Measurements from ENCODE around the gene HAND2.

The HAND2 gene

DNA sequence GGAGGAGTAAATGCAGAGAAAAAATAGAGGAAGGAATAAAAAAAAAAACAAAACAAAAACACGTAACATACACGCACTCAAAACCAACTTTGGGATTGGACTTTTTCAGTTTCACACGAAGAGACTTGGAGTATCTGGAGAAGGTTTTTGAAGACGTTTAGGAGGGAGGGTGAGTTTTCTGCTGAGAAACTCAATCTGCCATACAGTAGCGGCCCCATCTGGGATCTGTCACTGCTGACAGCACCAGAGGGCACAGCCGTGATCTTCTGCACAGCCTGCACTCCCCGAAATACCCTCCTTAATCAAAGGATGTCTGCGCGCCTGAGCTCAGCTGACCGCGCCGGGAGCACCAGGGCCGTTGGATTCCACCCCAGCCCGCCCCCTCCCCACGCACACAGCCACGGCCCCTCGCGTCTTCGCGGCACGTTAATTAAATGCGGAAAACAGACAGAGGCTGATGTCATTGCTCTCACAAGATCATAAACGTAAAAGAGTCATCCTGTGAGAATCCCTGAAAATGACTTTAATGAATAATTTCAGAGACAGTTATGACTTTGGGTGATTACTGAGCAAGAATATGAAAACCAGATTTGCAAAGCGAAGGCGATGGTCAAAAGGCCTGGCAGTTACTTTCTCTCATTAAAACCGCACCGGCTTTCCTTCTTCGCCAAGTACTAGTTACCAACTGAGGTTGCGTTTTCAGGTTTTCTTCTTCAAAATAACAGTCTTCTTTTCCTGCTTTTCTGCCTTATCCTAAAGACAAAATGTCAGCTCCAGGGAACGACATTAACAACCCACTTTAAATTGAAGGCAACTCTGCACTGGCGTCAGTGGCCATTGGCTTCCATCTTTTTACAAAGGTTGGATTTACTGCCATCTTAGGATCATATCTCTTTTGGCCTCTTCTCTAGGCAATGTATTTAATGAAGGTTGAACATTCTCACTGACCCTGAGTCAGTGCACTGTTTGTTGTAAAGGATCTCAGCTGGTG lies 10.6 kb downstream of the HAND2 start:
- DNase-seq = no peak

DNA sequence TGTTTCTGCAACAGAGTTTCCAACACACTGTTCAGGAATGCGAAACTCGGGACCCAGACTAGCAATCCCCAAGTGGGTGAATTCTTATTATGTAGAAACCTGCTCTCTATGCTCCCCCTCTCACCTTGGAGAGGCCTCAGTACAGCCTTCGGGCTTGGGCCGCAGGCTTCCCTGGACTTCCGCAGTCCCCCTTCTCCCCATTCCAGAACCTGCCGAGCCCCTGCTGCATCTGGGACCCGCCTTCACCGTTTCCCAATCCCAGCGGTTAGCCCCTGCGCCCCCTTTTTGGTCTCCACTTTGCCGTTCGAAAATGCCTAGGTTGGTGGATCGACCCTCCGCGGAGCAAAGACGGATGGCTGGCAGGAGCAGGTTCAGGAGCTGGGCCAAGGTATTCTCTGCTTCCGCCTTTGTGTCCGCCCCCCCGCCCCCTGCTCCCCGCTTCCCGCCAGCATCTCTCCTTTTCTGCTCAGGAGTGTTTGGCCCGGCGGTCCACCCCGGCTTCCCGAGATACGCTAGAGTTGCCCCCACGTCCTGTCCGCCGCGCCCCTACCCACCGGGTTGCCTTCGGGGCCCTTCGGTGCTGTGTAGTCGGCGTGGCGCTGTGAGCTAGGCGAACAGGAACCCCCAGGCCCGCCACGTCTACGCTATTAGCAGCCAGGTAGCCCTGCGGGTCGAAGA lies 11.5 kb downstream of the HAND2 start:
- DNase-seq = no peak

DNA sequence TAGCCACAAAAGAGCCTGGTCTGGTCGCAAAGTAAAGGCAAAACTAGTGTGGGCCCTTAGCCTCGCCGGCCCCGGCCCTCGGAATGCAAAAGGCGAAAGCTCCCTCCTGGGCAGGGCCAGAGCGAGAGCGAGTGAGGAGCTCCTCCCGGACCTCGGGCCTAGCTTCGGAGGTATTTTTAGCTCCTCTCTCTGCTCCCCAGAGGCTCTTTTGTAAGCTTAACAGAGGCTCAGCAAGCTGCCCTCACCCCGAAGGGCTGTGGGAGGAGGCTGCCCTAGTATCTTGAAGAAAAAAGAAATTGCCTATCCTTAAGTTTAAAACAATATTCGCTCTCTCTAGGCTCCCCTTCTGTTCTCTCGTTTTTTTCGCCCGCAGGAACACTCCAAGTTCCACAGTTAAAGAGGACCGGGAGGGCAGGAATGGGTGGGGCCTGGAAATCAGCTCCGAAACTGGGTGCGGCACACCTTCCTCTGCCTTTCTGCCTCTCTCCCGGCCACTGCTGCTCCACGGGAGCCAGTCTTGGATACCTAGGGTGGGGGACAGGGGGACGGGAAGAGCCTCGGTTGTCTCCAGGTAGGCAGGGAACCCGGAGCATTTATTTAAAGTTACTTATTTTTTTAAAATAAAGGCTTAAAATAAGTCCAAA lies 12.1 kb downstream of the HAND2 start:
- no peak for DNase-seq

DNA sequence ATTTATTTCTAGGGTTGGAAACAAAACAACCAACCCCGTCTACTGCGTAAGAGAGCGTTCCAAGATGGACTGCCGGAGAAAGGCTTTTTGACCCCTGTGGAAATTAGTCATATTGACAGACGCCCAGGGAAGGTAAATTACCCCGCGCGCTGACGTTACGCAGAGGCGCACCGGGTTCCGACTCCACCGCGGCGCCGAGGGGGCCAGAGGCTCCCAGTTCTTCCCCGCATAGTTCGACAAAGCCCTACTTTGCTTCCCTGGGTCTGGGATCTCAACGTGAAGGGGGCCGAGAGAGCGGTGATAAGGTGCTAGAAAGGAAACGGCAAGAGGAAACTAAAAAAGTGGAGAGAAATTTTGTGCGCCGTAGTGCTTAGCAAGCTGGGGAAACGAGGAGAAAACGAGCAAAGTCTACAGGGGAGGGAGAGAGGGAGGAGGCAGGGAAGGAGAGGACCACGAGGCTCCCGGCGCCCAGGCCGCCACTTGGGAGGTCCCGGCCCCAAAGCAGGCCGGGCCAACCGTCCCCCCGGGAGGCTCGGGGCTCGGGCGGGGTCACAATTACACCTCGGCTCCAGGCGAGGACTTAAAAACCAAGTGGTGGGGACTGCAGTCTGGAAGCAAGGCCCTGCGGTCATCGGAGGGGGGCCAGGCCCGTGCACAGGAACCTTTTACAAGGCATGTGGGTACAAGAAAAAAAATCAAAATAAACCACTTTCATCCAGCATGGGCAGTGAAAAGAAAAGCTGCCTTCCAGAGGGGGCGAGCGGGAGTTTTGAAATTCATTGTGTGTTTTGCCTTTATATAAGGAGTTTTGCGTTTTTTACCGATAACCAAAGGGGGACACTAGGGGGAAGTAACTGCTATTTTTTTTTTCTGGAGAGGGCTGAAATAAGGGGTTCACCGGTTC lies 13.2 kb downstream of the HAND2 start:
- DNase-seq = no peak

DNA sequence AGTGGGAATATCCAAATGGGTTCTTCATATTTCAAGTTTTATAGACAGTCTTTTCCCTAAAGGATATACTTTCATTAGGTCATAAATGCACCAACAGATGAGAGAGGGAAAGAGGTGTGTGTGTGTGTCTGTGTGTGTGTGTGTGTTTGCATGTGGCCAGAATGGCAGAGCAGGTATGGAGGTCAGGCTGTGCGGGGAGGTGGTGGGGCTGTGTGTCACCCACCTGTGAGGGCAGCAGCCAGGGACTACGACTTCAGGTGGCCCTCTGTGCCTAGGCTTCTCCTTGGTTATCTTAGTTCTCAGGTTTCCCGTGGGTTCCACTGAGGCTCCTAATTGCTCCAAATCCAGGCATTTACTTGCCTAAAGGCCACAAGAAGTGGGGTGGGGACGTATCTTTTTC lies 14.6 kb downstream of the HAND2 start:
- no peak for DNase-seq

DNA sequence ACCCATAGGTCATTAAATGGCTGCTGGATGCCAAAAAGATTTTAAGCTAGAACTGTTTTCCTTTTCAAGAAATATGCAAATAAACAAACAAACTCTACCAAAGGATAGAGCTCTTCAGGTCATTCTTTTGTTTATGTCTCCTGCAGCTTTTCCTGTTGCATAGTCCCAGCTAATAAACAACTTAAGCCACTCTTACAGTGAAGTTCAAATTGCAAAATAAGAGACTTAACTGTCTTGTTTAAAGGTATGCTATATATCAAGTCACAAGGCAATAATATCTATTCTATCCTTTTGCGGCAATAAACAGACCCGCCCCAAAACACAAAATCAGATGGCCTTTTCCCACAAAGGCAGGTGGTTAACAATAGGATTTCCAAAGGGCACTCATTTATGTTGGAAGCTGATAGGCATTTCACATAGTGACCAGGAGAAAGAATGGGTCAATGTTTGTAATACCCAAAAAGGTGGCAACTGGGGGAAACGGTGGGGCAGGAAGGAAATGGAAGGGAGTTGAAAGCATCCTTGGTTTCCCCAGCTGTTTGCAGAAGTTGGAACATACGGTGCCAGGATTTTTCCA lies 15.3 kb downstream of the HAND2 start:
- no peak for DNase-seq

DNA sequence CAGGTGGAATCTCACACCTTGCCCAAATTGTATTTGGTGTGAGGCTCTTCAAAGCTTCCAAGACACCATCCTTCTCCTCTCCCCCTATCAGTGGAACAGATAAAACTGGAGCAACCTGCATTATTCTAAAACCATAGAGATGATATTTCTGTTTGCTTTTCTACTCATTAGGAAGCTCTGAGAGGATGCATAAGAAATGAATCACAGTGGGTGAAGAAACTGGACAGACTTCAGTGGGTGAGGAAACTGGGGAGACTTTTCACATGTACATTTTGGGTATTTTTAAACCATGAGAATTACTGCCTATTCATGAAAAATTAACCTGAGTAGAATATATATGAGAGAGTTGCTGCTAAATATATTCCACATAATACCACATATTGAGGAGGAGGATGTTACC lies 16.4 kb downstream of the HAND2 start:
- DNase-seq = no peak

DNA sequence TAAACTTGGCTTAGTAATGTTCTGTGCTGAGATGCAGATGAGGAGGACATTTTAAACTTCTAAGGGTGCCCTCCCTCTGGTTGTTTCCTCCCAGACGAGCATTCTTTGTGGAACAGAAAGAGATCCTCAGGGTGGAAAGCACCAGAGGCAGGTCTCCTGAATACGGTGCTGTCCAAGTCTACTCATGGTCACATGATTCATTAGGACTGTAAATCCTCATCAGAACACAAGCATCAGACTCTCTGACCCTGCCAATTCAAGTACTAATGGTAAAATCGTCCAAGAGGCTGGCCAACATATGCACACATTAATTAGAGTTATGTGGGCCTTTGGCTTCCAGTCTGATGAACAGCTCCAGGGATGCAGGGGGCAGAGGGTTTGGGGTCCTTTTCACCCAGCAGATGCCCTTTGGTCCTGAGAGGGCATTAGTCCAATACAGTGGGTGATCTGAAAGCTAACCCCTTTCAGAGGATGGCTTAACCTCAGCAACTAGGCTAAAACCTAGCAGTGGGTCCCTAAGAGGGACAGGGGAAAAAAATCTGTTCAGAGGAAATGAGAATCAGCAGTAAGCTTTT lies 18.2 kb downstream of the HAND2 start:
- no peak for DNase-seq

DNA sequence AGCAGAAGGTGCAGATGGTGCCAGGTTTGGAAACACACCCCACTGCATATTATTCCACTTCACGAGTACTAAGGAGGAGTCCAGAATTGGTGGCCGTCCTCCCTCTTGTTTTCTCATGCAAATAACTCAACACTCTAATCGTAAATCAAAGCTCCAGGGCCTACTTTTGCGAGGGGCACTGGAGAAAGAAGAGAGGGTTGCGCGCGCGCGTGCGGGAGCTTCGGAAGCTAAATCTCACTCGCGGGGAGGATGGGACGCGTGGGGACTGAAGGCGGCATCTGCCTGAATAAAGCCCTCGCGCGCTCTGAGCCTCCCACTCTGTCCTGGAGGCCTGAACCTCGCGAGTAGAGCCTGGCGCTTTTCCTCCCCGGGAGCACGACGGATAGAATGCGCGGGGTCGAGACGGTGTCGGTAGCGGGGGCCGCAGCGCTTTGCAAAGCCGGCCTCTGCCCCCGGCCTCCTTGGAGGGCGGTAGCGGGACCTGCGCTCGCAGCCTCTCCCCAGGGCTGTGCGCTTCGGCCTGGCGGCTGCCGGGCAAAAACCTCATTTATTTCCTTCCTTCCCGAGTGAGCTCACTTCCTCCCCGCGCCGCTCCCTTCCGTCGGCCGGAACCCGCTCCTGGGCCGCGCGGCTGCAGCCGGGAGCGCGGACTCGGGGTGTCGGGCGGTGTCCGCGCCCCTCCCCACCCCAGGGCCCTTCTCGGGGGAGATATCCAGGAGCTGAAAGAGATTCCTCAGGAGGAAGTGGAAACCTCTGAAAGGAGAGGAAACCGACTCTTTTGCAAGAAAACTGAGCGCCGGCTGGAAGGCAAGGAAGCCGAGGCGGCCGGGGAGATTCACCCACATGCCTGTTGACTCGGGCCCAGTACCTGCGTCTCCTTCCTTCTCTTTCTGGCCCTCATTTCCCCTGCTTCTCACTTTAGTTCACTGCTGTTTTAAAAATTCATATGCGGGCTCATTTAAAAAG lies 20.7 kb downstream of the HAND2 start:
- DNase-seq = peak; percentile 27

DNA sequence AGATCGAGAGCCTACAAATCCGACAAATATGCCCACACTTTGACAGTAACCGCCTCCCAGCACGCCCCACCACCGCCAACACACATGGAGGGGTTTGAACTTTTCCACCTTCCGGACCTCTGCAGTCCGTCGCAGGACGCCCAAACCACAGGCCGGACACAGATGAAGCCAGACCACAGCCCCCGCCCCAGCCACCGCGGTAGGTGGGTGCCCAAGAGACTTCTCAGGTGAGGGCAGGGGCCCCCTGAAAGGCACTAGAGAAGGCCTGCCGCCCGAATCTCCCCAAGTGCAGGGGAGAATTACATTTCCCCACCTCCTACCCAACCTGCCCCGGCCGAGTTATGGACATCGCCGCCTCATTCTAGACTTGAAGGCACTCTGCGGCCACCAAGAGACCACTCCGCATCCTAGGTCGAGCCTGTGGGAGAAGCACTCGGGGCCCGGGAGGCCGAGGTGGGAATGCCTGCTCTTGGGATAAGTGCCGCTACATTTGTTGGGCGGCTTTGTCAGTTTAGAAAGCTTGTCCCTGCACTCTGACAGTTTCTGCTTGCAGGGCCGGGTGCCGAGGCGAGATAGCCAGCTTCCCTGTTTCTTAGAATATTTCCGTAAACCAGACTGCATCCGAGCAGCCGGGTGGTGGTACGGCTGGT lies 21.5 kb downstream of the HAND2 start:
- no peak for DNase-seq

DNA sequence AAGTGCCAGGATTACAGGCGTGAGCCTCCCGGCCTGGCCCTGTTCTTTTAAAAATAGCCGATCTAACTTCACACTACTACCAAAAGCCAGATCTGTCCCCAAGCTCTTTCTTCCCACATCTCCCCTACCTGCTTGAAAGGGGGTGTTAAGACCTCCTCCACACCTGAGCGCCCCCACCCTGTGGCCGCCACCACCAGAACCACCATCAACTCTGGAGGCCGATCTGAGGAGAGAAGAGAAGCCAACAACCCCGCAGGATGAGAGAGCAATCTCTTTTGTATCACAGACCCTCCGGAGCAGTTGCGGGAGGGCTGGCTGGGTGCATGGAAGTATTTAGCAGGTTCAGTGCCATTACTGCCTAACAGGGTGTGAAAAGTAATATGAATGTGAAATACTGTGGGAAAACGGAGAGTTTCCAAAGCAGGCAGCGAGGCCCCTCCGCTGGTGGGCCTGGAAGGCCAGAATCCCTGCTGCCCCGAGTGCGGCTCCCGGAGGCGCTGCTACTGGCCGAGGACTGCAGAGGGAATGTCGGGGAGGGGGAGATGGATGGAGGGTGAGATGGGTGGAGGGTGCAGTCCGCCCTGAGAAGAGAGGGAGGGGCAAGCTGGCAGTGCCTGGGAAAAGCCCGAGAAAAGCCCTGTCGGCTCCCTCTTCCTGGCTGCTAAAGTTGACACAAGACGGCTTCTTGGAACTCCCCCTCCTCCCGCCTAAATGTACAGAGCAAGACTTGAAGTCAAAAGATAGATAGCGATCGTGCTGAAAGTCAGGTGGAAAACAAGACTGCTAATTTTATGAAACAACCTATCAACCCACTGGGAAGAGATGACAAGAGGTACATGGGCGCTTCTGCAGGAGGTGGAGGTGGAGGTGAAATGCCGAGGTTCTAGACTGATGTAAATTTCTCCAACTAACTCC lies 22.3 kb downstream of the HAND2 start:
- no peak for DNase-seq

DNA sequence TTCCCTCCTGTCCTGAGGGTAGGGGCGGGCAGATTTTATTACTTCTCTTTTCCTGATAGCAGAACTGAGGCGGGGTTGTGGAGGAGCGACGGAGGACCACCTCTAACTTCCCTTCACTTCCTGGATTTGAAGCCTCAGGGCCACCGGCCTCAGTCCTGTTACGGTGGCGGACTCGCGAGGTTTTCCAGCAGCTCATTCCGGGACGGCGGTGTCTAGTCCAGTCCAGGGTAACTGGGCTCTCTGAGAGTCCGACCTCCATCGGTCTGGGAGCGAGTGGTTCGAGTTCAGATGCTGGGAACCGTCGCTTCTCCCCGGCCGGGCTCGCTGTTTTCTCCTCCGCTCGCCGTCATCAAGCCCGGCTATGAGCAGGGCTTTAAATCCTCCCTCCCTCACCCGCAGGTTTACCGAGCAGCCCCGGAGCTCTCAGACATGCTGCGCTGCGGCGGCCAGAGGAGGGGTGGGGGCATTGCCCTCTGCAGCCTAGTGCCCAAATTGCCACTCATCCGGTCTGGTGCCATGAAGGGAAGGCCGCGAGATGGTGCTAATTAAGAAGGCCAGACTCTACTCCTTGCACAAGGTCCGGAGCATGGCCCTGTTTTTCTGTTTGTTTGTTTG lies 23.3 kb downstream of the HAND2 start:
- DNase-seq = no peak

DNA sequence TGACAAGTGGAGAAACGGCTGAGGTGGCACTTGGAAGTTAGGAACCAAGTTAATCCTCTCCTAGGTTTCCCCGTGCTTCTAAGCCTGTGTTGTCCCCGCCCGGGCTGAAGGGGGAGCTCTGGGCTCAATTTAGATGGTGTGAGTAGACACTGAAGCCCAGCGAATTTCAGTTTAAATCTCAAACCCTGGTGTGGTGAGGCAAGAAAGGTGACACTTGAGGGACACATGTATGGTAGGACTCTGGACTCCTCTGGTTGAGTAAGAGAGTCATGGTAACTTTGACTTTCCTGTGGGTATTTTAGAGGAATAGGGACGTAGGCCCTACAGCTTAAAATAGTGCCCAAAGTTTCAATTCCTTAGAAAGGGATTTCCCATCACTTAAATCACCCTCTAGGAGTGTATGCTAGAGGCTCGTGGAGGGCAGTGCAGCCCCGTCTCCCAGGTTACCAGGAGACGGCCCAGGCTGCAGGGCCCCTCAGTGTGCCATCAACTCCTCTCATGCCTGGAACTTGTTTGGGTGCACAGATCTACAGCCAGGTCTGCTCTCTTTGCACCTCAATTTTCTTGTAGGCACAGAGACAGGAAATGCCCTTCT lies 24.0 kb downstream of the HAND2 start:
- DNase-seq = peak; percentile 38

DNA sequence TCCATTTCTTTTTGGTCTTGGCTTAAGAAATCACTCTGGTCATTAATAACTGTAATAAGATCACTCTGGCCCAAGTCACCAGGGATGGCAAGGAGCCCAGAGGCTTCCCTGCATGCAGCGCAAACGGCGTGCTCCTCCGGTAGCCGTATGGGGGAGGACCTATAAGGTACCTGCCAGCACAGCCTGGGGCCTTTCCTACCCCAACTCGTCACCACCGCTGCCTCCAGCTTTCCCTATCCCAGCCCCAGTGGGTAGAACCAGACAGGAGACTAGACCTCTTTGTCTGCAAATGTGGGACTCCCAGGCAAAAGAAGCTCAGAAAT lies 25.9 kb downstream of the HAND2 start:
- DNase-seq = no peak

DNA sequence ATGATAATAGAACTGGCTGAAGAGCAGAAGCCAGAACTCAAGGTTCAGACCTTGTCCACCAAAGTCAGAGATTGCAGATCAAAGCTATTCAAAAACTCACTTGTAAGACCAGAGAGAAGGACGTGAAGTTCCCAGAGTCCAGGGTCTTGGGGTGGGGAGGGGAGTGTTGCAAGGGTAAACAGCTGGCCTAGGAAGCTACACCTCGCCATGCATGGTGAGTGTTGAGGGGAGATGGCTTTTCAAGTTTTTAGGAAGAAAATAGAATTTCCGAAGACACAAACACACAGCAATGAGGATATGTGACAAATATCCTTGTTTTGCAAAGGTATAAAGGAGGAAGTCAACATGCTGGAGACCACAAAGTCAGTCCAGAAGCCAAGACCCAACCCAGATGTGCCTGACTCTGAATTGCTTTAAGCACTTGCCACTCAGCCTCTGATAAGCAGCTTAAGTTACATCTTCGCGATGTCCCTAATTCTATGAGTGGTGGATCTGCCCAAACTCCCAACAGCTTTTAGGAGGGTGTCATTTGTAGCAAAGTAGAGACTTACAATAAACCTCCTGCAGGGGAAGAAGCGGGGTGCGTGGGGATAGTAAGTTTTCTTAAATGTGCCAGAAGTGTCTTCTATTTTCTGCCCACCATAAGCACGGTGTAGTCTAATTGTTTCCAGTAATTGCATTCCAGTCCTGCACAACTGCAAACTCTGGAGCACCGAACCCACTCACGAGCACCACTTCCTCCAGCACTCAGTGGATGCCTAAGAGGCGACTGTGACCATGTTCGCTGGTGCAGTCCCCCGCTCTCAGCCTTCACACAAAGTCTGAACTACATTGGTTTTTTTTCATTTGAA lies 26.5 kb downstream of the HAND2 start:
- no peak for DNase-seq

DNA sequence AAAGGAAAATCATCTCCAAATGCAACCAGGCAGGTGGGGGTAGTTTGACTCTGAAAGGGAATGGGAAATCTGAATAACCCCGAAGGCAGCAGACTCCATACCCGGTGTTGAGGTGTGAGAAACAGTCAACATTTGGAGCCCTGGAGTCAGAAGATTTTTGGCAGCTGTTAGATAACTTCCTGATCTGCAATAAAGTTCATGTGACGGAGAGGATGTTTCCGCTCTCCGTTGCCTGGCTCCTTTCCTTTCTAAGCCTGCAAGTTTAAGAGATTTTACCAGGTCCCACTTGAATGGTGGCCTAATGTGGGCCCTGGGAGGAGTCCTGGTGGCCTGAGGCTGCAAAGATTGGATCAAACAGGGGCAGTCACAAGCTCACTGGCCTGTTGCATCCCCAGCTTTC lies 27.7 kb downstream of the HAND2 start:
- no peak for DNase-seq

DNA sequence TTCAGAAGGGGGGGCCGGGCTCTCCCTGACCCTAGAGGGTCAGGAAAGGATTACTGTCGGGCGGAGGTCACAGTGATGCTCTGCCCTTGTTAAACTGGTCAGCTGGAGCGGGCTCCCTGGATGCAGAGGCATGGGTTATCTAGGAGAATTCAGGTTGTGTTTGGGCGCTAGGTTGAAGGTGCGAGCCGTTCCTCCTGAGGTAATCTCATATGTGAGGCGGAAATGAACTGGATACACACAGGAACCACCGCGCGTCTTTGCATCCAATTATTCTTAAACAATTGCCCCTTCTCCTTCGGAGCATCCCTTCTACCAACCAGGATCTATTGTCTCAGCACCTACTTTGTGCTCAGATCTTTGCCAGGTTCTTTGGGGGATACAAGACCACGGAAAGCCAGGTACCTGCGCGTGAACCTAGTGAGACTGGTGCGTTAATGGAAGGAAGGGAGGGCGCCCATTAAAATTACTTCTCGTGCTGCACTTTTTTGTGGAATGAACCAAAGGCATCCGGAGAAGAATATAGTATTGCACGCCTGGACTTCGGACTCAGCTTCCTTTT lies 28.4 kb downstream of the HAND2 start:
- DNase-seq = no peak

Data from fibroblast of skin of back (primary cell).